GM18868 (cell line): ENCODE measurements around the gene NELL1.

ENCODE experiments used
- ATAC-seq: cut with Tn5 transposase; IDR thresholded peaks from one replicate; pipeline ENCODE4 v1.9.1; 2021; ENCODE audit warnings: mild to moderate bottlenecking, moderate library complexity; ENCODE audit not compliant: unreplicated experiment

Gene NELL1

DNA sequence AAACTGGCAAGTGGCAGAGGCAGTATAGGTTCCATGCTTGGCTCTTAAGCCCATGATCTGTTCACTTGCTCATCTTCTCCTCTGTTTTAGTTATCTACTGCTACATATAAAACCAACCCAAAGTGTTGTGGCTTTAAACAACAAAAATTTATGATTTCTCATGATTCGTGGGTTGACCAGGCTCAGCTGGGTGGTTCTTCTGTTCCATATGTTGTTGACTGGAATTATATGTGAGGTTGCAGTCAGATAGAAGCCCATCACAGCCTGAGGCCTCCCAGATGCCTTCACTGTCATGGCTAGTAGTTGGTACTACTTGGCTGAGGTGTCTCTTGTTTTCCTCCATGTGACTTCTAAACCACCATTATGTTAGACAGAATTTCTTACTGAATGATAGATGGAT lies 632.6 kb downstream of the NELL1 start:
- no peak for ATAC-seq

DNA sequence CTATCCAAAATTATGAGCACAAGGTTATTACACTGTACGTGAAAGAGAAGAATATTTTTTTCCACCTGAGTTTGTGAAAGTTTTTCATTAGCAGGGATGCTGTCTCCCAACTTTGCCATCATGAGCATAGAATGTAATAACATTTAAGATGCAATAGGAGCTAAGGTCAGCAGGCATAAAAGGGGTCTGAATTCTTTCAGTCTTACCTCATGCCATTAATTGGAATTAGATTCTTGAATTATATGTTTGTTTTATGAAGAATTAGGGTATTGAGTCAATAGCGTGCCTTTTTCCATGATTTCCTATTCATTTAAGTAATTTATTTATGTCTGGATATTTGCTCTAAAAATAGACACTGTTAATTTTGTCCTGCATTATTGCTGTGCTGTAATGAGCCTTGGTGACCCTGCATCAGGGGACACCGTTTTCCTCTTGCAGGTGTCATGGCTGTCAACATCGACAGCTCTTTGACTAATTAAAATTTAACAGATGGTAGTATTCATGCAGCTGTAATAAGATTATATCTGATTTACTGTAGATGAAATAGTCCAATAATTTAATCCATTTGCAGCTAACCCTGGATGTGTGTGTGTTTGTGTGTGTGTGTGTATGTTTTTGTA lies 637.5 kb downstream of the NELL1 start:
- ATAC-seq: no peak

GRCh38 chr11:21307874-21308273 lies 638.5 kb downstream of the NELL1 start:
- no peak for ATAC-seq

- no peak for ATAC-seq
Observed at GRCh38 chr11:21316591-21316990, 647.2 kb downstream of the NELL1 start.

DNA sequence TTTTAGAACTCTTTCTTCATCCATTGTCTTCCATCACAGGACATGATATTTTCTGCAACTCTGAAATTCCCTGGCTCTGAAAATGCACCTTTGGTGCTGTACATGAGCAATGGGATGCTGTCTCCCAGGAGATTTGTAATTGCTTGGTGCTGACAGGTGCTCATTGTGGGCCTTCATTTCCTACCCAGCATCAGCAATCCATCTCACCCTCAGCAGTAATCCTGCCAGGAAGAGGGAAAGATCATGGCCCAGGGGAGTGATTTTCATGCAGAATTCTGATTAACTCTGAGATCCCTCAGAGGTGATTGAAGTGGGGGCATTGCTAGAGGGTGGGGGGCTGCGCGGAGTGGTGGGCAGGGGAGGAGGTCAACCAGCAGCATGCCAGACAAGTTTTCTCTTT lies 651.7 kb downstream of the NELL1 start:
- ATAC-seq: no peak

GRCh38 chr11:21321530-21321929 lies 652.1 kb downstream of the NELL1 start:
- ATAC-seq: no peak

DNA sequence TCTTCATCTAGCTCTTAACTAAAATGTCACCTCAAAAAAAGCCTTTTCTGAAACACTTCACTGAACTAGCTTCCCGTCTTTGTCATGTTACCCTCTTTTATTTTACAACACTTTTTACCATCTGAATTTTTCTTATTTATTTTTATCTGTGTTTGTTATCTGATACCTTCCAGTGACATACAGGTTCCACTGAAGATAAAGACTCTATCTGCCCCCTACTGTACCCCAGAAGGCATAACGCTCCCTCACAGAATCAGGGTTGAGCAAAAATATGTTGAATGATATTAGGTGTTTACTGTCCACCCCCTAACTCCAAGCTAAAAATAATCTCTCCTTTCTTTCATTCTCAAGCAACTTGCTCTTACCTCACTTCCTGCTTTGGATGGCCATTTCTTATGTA lies 654.2 kb downstream of the NELL1 start:
- no peak for ATAC-seq

- ATAC-seq: no peak
Observed at GRCh38 chr11:21343204-21343603, 673.8 kb downstream of the NELL1 start.

DNA sequence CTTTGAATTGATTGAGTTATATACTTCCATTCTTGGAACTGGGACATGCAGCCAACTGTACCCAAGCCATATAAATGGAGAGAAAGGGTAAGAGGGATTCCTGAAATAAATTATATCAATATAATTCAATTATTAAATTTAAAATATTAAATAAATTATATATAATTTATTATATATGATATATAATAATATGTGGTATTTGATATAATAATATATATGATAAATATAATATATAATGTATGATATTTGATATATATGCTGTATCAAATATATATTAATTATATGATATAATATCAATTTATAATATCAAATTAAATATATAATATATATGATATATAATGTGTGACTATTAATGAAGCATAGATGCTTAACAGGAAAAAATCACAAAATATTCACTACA lies 677.0 kb downstream of the NELL1 start:
- no peak for ATAC-seq

DNA sequence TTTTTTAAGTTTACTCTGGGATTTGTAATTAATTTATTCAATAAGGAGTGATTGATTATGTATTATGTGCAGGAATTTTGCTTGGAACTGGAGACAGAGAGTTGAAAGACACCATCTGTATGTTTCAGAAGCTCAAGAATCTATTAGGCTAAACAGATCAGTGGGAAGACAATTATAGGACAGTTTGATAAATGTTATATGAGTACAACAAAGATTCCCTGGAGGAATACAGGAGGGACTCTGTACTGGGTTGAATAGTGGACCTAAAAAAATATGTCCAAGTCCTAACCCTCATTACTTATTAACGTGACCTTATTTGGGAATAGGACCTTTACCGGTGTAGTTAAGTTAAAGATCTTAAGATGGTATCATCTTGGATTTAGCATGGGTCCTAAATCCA lies 681.2 kb downstream of the NELL1 start:
- ATAC-seq: no peak

- ATAC-seq: no peak
Observed at GRCh38 chr11:21353425-21353824, 684.0 kb downstream of the NELL1 start.

GRCh38 chr11:21364866-21365624 lies 695.7 kb downstream of the NELL1 start:
- no peak for ATAC-seq

GRCh38 chr11:21369947-21370346 lies 700.6 kb downstream of the NELL1 start:
- no peak for ATAC-seq

DNA sequence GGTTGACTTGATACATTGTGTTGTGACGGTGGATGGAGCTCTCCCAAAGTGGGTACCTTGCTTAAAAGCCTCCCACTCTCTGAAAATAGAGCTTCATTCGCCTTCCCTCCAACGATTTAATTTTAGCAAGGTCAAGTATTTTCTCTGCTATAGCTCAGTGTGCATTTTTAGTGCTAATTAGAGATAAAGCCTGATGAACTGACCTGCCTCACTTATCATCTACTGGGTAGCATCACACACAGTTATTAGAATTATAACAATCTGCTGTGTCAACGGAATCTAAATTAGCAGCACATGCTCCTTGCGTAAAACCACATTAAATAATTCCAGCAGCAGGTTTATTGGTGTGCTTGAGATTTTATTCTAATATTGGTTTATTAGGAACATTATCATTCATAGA lies 701.7 kb downstream of the NELL1 start:
- no peak for ATAC-seq

- ATAC-seq: no peak
Observed at GRCh38 chr11:21372672-21373071, 703.3 kb downstream of the NELL1 start.

GRCh38 chr11:21374376-21374775 lies 705.0 kb downstream of the NELL1 start:
- ATAC-seq: no peak

- no peak for ATAC-seq
Observed at GRCh38 chr11:21385669-21386440, 716.5 kb downstream of the NELL1 start.

GRCh38 chr11:21390430-21390829 lies 721.0 kb downstream of the NELL1 start:
- no peak for ATAC-seq

DNA sequence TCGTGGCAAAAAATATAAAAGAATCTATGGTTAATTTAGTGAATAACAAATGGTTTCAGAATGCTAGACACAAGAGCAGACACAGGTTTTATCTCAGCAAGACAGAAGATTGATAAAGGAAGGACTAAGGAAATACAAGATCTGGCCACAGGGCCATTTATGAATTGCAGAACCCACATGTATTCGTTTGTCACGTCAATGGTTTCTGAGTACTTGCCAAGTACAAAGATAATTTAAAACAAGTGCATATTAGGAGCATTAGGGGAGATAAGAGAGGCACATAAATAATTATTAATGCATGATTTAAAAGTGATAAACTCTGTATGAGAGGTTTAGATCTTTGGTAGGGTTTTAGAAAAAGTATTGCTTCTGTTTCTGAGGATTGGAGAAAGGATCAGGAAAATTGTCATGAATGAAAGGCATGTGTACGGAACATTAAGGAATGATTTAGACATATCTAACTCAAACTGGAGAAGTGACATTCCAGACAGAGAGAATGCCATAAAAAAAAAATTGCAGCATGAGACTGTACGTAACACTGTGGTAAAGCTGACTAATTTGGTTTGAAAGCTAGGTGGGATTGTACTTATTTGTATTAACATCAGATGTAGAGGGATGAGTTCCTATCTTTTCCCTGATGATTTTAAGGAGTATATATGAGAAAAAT lies 727.1 kb downstream of the NELL1 start:
- ATAC-seq: no peak

- ATAC-seq: no peak
Observed at GRCh38 chr11:21398195-21398594, 728.8 kb downstream of the NELL1 start.

- no peak for ATAC-seq
Observed at GRCh38 chr11:21401496-21401895, 732.1 kb downstream of the NELL1 start.
